ENCODE measurements around the gene BEND5.

BEND5 gene

GRCh38 chr1:48776393-48777218 lies at the start of gene BEND5:
BEND5 (minus strand) TSS chr1:48776891; CDS start chr1:48776831, 60 bp downstream.
- peak; percentile 20 for DNase-seq (ENCODE audit: low read depth)

GRCh38 chr1:48823168-48823567 lies 46.5 kb upstream of the BEND5 start:
- DNase-seq (ENCODE audit: low read depth), result no peak

- no peak for DNase-seq (ENCODE audit: low read depth)
Measured at GRCh38 chr1:48820491-48820890, 43.8 kb upstream of the BEND5 start.

GRCh38 chr1:48817505-48818114 lies 40.9 kb upstream of the BEND5 start:
- no peak for DNase-seq (ENCODE audit: low read depth)

GRCh38 chr1:48810740-48811139 lies 34.0 kb upstream of the BEND5 start:
- no peak for DNase-seq (ENCODE audit: low read depth)

- no peak for DNase-seq (ENCODE audit: low read depth)
Measured at GRCh38 chr1:48808496-48808895, 31.8 kb upstream of the BEND5 start.

- no peak for DNase-seq (ENCODE audit: low read depth)
Measured at GRCh38 chr1:48807554-48808260, 31.0 kb upstream of the BEND5 start.

GRCh38 chr1:48803474-48803873 lies 26.8 kb upstream of the BEND5 start:
- no peak for DNase-seq (ENCODE audit: low read depth)

- DNase-seq (ENCODE audit: low read depth), result no peak
Measured at GRCh38 chr1:48794816-48795215, 18.1 kb upstream of the BEND5 start.

- no peak for DNase-seq (ENCODE audit: low read depth)
Measured at GRCh38 chr1:48793863-48794262, 17.2 kb upstream of the BEND5 start.

- DNase-seq (ENCODE audit: low read depth), result no peak
Measured at GRCh38 chr1:48792961-48793360, 16.3 kb upstream of the BEND5 start.

GRCh38 chr1:48790397-48790796 lies 13.7 kb upstream of the BEND5 start:
- no peak for DNase-seq (ENCODE audit: low read depth)

- DNase-seq (ENCODE audit: low read depth), result no peak
Measured at GRCh38 chr1:48789903-48790302, 13.2 kb upstream of the BEND5 start.

- no peak for DNase-seq (ENCODE audit: low read depth)
Measured at GRCh38 chr1:48785869-48786268, 9.2 kb upstream of the BEND5 start.

- DNase-seq (ENCODE audit: low read depth), result no peak
Measured at GRCh38 chr1:48784301-48784700, 7.6 kb upstream of the BEND5 start.

GRCh38 chr1:48777219-48777895 lies 666 bp upstream of the BEND5 start:
- DNase-seq (ENCODE audit: low read depth), result no peak

- DNase-seq (ENCODE audit: low read depth), result no peak
Measured at GRCh38 chr1:48775831-48776392, 779 bp downstream of the BEND5 start.

- DNase-seq (ENCODE audit: low read depth), result no peak
Measured at GRCh38 chr1:48773133-48773532, 3.6 kb downstream of the BEND5 start.

- no peak for DNase-seq (ENCODE audit: low read depth)
Measured at GRCh38 chr1:48772211-48772610, 4.5 kb downstream of the BEND5 start.

- DNase-seq (ENCODE audit: low read depth), result no peak
Measured at GRCh38 chr1:48771561-48771960, 5.1 kb downstream of the BEND5 start.

- no peak for DNase-seq (ENCODE audit: low read depth)
Measured at GRCh38 chr1:48767975-48768510, 8.6 kb downstream of the BEND5 start.

- DNase-seq (ENCODE audit: low read depth), result no peak
Measured at GRCh38 chr1:48765335-48765734, 11.4 kb downstream of the BEND5 start.
